Activated CD4-positive, alpha-beta T cell treated with anti-CD3 and anti-CD28 coated beads for 1 hour (primary cell): ENCODE results near the gene LEO1.
"Not testable (repeated sequence)": the region's sequence is repeated elsewhere in the genome, so short reads cannot be mapped to it uniquely, and the experiment has no call there.

Experiments used
- DNase-seq: peaks from one replicate; pipeline ENCODE4 v3.0.0-alpha.2; 2020

LEO1 gene

GRCh38 chr15:52003089-52003488, 31.5 kb upstream of the LEO1 start:
- DNase-seq: not testable (repeated sequence)

- DNase-seq: no peak
Measured at GRCh38 chr15:52002351-52002750, 30.8 kb upstream of the LEO1 start.

GRCh38 chr15:51992953-51993352, 21.4 kb upstream of the LEO1 start:
- no peak for DNase-seq

DNA sequence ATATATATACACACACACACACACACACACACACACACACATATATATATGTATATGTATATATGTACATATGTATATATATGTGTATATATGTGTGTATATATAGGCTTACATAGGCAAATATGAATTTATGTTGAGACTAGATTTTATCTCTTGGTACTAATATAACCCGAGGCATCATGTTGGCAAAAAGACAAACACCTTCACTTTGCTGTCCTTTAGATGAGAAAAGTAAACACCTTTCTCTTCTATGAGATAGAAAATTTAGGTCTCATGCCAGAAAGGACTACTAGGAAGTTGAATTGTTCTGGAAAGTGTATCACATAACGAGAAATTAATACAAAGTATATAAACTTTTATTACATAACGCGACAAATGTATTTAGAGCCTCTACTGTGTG, 19.6 kb upstream of the LEO1 start:
- no peak for DNase-seq

DNA sequence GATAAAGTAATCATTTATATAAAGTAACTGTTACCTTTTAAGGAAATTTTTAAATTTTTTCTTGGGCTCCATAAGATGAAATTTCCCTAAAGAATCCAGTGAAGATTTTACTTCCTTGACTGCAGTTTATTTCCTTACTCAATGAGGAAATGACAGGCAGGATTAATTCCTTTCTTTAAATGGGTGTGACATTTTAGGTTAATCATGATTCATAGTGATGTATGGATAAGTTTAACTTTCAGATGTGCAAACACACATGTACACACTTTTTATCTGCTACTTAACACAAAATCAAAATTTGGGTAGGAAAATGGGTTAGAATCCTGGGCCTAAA, 11.2 kb upstream of the LEO1 start:
- no peak for DNase-seq

DNA sequence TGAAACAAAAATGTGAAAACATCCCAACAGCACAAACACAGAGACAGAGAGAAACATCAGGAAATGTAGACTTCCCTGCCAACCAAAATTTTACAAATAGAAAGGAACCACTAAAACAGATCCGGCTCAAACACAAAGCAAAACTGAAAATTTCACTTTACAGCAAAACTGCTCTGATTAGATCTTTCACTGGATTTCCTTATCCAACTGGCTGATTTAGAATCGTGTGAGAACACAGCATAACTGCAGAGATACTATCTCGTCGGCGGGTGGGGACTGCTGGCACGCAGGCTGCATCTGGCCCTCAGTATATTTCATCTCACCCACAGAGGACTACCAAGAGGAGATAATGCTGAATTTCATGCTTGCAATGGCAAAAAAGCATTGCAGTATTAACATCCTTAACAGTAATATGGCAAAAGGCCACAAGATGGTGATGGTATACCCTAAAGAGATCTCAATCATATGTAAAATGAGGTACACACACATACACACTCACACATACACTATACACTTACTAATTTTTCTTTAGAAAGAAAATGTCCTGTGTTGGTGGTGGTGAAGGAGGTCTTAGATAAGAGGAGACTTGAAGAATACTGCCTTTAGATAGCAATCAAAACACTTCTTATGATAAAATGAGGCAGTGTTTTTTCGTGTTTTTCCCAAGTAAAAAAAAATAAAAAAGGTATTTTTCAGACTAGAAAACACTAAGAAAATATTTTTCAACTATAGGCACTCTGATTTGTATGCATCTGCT, 10.6 kb upstream of the LEO1 start:
- peak; percentile 12 for DNase-seq

- no peak for DNase-seq
Measured at GRCh38 chr15:51973775-51974174, 2.2 kb upstream of the LEO1 start.

DNA sequence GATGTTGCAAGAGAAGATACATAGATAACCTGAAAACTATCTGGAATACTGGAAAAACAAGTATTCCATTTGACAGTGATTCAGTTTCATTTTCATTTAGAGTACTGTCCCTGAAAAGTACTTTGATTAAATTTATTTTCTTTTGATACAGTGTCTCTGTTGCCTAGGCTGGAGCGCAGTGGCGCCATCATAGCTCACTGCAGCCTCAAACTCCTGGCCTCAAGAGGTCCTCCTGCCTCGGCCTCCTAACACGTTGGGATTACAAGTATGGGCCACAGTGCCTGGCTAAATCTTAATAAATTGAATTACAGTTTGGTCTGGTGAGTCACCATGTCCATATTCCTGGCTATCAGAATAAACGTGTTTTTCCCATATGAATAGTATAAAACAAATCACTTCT, 1.6 kb upstream of the LEO1 start:
- no peak for DNase-seq

DNA sequence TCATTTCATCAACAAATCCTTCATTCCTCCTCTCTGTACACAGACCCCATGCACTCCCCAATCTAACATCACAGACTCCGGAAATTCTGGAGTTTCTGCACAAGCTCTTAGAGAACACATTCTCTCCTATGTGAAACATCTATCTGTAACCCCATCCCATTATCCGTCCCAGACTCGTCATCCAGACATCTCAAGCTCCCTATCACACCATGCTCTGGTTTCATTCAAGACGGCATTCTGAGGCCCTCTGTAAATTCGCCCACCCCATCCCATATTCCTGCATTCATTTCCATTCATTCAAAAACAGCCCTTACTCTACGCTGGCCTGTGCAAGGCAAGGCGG, 575 bp downstream of the LEO1 start:
- DNase-seq: no peak

DNA sequence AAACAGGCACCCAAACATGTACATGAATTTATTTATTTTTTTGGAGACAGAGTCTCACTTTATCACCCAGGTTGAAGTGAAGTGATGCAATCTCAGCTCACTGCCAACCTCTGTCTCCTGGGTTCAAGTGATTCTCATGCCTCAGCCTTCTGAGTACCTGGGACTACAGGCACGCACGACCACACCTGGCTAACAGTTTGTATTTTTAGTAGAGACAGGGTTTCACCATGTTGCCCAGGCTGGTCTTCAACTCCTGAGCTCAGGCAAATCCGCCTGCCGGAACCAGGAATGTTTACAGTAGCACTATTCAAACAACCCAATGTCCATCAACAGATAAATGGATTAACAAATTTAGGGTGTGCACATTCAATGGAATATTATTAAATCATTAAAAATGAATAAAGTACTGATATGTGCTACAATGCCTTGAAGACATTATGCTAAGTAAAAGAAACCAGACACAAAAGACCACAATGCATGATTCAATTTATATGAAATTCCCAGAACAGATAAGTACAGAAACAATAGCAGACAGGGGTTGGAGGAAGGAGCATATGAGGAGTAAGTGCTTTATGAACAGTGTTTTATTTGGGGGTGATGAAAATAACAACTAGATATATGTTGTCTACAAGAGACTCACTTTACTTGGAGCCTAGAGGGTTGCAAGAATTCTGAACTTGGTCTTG, 1.3 kb downstream of the LEO1 start:
- no peak for DNase-seq

GRCh38 chr15:51969728-51970127, 1.9 kb downstream of the LEO1 start:
- no peak for DNase-seq

GRCh38 chr15:51967583-51967982, 4.0 kb downstream of the LEO1 start:
- DNase-seq: no peak

DNA sequence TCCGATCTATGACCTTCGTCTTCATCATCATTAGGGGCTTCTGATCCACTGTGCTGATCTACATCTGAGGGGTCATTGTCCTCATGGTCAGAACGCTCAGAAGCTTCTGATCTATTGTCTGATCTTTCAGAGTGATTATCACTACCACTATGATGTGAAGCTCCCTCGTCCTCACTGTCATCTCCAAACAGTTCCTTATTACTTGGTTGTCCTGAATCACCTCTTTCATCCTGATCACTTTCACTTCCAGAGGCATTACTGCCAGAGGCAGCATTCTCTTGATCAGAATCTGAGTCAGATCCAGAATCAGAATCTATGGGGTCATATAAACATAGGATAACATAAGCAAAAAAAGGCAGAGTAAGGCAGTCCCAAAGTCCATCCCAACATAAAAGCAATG, 5.4 kb downstream of the LEO1 start:
- no peak for DNase-seq

DNA sequence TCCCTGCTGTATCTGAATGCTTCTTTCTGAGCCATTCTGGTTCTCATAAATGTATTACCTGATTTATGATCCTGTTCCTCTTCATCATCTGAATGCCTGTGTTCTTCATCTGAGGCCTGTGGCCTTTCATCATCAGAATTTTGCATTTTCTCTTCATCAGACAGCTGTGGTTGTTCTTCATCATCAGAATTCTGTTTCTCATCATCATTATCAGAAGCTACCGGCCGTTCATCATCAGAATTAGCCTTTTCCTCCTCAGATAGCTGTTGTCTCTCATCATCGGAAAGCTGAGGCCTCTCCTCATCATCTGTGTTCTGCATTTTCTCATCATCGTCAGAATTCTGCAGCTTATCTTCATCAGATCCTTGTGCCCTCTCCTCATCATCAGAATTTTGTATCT, 5.9 kb downstream of the LEO1 start:
- DNase-seq: no peak

- DNase-seq: no peak
Measured at GRCh38 chr15:51955504-51955903, 16.1 kb downstream of the LEO1 start.

DNA sequence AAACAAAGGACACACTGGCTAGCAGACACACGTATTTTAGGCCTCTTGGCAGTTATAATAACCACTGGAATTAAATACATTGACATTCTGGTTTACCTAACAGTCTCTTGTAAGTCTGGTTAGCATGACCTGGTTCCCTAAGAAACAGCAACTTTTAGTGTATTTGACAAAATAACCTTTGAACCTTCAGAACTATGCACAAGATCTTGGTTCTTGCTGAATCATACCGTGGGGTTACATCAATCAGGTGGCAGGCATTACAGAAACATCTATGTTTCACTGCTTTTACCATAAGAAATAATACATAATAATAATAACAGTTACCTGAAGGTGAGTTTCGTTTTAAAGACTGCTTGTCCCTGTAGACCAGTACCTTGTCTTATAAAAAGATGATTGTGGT, 18.8 kb downstream of the LEO1 start:
- no peak for DNase-seq

DNA sequence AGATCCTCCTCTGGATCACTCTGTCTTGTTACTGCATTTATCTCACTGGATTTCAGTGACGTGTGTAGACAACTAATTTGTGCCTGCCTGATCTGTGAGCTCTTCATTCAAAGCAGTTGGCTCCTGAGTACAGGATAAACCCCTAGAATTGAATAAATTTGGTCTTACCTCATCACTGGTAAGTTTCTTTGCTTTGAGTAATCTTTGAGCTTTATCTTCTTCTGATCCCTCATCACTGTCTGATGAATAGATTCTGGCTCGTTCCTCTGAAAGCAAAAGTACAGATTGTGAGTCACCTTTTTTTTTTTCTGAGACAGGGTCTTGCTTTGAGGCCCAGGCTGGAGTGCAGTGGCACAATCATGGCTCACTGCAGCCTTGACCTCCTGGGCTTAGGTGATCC, 24.5 kb downstream of the LEO1 start:
- DNase-seq: no peak

DNA sequence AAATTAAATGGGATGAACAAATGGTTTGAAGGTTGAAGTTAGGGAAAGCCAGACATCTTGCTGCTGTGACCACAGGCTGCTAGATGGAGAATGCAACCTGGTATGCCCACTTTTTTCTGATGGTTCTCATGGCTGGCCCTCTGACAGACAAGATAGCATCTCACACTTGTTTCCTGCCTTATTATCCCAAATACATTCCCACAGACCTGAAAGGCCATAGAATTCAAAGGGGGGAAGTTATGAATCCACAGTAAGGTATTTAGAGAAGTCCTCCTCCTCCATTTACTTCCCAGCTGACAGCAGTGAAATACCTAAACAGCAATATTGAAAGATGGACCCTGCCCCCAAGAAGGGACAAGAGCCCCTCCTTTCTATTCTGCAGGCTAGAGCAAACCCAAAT, 32.4 kb downstream of the LEO1 start:
- DNase-seq: no peak

DNA sequence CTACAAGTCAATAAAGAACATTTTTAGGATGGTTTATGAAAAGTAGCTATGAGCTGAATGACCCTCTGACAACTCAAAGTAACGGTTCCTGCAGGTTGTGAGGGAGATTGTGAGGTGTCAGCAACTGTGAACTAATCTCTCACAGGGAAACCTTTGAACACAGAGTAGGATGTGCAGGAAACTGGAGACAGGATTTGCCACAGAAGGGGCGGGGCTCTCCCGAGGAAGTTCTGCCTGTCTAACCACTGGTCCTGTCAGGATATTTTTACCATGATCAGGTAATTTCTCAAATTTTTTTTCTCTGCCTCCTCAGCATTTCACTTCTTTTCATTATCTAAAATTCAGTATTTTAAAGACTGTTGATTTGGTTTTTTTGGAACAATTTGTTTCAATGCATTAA, 33.3 kb downstream of the LEO1 start:
- no peak for DNase-seq

DNA sequence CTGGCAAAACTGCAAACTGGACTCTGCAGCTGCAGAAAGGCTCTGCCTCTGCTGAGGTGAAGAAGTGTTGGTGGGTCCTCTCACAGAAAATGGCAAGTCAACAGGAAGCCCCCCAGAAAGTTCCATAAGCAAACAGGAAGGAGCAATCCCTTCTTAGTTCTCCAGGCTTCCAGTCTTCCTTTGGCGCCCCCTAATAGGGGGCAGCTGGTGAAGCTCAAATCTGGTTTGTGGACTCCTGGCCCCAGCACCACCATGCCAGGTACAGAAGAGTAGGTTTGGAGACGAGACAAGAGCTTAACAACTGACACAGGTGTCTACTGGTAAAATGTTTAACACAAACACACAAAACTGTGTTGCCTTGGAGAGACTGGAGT, 35.5 kb downstream of the LEO1 start:
- DNase-seq: no peak

GRCh38 chr15:51935466-51936104, 36.0 kb downstream of the LEO1 start:
- DNase-seq: no peak

GRCh38 chr15:51932161-51932560, 39.4 kb downstream of the LEO1 start:
- DNase-seq: no peak

DNA sequence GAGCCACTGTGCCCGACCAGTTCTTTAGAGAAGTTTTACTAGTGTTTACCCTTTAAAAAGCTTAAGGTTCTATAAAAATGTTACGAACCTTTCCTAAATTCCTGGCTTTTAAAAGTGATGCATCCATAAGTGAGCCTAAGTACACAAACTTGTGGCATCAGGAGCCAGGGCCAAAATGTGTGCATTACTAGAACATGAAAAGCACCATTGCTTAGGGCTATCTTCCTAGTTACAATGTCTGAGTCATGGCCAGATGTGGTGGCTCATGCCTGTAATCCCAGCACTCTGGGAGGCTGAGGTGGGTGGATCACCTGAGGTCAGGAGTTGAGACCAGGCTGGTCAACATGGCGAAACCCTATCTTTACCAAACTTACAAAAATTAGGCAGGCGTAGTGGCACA, 39.9 kb downstream of the LEO1 start:
- DNase-seq: no peak

GRCh38 chr15:51931016-51931415, 40.6 kb downstream of the LEO1 start:
- DNase-seq: no peak

DNA sequence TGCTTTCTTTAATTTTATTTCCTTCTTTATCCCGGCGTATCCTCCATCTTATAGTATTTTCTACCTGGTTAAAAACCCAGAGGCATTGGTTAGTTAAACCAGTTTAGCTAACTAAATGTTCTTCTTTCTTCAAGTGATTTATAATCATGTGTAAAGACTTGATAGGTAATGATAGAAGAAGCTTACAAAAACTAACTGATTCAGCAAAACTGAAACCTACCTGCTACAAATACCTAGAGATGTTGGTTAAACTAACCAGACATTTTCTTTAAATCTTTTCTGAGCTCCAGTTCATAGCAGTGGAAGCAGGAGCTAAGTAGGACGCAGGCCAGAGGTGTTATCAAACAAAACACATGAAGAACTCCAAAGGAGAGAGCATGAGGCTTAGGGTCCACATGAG, 44.8 kb downstream of the LEO1 start:
- DNase-seq: no peak
